Adrenal gland (tissue), 5 donors: ENCODE results near the gene CALHM4.
A peak's percentile ranks its signal among the peaks of the same experiment; 100 is the strongest.

Experiments used
- POLR2A ChIP-seq, 2 donors: fragments of 450-650 bp; IDR thresholded peaks; one replicate each; pipeline ENCODE4 v1.6.1; 2017; ENCODE audit warnings: antibody characterized with exemption in 2 of 2, mild to moderate bottlenecking in 2 of 2, moderate library complexity in 1 of 2
- TF ChIP-seq, protein P1 (sequence below), 6 experiments: fragments of 450-650 bp in 4 of 6; fragments of 200-600 bp in 2 of 6; sonication (generic) in 1 of 6; IDR thresholded peaks; 1 replicate in 5 of 6; 2 replicates in 1 of 6; pipeline versions ENCODE4 v1.5.1 to v1.8.0; 2016 to 2021; ENCODE audit warnings: antibody characterized with exemption in 6 of 6, mild to moderate bottlenecking in 2 of 6, moderate library complexity in 1 of 6
- donor health status: DM: no; HTN: no; CAD: no.

DNA sequence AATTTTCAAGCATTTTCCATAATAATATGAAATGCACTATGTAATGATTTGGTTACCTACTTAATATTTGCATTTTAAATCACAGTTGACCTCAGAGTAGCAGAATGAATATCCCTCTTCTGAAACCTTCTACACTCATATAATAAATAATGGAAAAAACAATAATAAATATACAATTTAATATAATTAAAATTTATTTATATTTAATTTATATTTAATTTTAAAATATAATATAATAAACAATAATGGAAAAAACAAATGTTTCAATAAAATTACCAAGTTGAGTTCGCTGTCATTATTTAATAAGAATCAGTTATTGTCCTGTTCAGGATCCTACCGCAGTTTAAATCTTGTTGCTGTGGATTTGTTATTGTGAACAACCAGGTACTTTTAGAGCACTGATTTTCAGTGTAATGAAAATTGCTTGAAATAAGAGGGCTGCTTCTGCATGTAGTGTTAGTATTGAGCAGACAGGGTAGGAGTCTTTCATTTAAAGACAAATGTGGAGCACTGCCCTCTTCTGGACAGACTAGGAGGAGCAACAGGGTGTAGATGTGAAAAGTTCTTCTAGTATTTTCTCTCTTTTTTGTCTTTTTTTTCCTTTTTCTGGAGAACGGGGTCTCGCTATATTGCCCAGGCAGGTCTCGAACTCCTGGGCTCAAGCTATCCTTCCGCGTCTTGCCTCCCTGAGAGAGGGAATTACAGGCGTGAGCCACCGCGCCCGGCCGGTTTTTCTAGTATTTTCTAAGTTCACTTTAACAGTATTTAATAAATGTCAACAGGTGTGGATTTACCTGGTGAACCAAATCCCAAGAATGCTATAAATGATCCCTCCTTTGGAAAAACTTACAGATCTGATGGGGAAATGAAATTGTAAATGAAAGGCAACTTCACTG, 21.6 kb upstream of the CALHM4 start:
- TF ChIP-seq, protein P1, sequence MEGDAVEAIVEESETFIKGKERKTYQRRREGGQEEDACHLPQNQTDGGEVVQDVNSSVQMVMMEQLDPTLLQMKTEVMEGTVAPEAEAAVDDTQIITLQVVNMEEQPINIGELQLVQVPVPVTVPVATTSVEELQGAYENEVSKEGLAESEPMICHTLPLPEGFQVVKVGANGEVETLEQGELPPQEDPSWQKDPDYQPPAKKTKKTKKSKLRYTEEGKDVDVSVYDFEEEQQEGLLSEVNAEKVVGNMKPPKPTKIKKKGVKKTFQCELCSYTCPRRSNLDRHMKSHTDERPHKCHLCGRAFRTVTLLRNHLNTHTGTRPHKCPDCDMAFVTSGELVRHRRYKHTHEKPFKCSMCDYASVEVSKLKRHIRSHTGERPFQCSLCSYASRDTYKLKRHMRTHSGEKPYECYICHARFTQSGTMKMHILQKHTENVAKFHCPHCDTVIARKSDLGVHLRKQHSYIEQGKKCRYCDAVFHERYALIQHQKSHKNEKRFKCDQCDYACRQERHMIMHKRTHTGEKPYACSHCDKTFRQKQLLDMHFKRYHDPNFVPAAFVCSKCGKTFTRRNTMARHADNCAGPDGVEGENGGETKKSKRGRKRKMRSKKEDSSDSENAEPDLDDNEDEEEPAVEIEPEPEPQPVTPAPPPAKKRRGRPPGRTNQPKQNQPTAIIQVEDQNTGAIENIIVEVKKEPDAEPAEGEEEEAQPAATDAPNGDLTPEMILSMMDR (IDR thresholded peaks at IDR 0.05), result peak; percentile 75 to 94 (median 84)
- no peak for TF ChIP-seq POLR2A (IDR thresholded peaks at IDR 0.05)
